Neural cell (in vitro differentiated cells): ENCODE data around the gene KDM4C. TPM values are rescaled to one million over a fixed set of nuclear protein-coding genes. Genes with fewer than 3 reads are reported as not detected.

Experiments used
- H2AFZ ChIP-seq: fragments of 200-600, 300-800 bp; sonication (generic), shearing (Covaris generic); 2 replicates; pipeline ENCODE4 v1.6.0; 2014; ENCODE audit warnings: low read depth, mild to moderate bottlenecking, antibody characterized with exemption, low read length, moderate library complexity
- H3F3A ChIP-seq: fragments of 200-600 bp; shearing (Covaris generic); 2 replicates; pipeline ENCODE4 v1.6.1; 2016; ENCODE audit warnings: mild to moderate bottlenecking, moderate library complexity, mixed read lengths, antibody characterized with exemption, low read length; ENCODE audit not compliant: insufficient read depth, poor library complexity, severe bottlenecking
- H3K27ac ChIP-seq: fragments of 200-600, 300-800 bp; sonication (generic), shearing (Covaris generic); 2 replicates; pipeline ENCODE4 v1.5.1; 2014; ENCODE audit warnings: mild to moderate bottlenecking, low read length, moderate library complexity
- H3K27me3 ChIP-seq: fragments of 300-800, 200-600 bp; sonication (generic), shearing (Covaris generic); 2 replicates; pipeline ENCODE4 v1.6.0; 2014; ENCODE audit warnings: mild to moderate bottlenecking, low read depth, low read length, moderate library complexity; ENCODE audit not compliant: insufficient read depth
- H3K36me3 ChIP-seq: fragments of 300-800, 200-600 bp; sonication (generic), shearing (Covaris generic); 2 replicates; pipeline ENCODE4 v1.5.1; 2014; ENCODE audit warnings: mild to moderate bottlenecking, antibody characterized with exemption, low read length, moderate library complexity; ENCODE audit not compliant: insufficient read depth
- H3K4me2 ChIP-seq: fragments of 300-800, 200-600 bp; sonication (generic), shearing (Covaris generic); 2 replicates; pipeline ENCODE4 v1.6.0; 2014; ENCODE audit warnings: mild to moderate bottlenecking, low read length
- H3K4me3 ChIP-seq: fragments of 300-800, 200-600 bp; sonication (generic), shearing (Covaris generic); 2 replicates; pipeline ENCODE4 v1.5.1; 2014; ENCODE audit warnings: mild to moderate bottlenecking, low read length, moderate library complexity
- H3K79me2 ChIP-seq: fragments of 200-600 bp; shearing (Covaris generic); replicated peaks from 2 replicates; pipeline ENCODE4 v1.6.0; 2014; ENCODE audit warnings: mild to moderate bottlenecking, low read length, moderate library complexity; ENCODE audit not compliant: insufficient read depth
- H3K9ac ChIP-seq: fragments of 300-800, 200-600 bp; sonication (generic), shearing (Covaris generic); 2 replicates; pipeline ENCODE4 v1.6.1; 2016; ENCODE audit warnings: mild to moderate bottlenecking, low read length, mixed read lengths
- H3K9me2 ChIP-seq: fragments of 200-600 bp; shearing (Covaris generic); 2 replicates; pipeline ENCODE4 v1.6.1; 2016; ENCODE audit warnings: mild to moderate bottlenecking, low read length, mixed read lengths; ENCODE audit not compliant: insufficient read depth
- H3K9me3 ChIP-seq: fragments of 200-600, 300-800 bp; sonication (generic), shearing (Covaris generic); 2 replicates; pipeline ENCODE4 v1.6.1; 2016; ENCODE audit warnings: mild to moderate bottlenecking, mixed run types, low read length, moderate library complexity, mixed read lengths
- H4K20me1 ChIP-seq: fragments of 200-600 bp; shearing (Covaris generic); 2 replicates; pipeline ENCODE4 v1.6.1; 2016; ENCODE audit warnings: mild to moderate bottlenecking, mixed run types; ENCODE audit not compliant: insufficient read depth
- CTCF ChIP-seq: fragments of 450-650 bp; IDR thresholded peaks from 2 replicates; pipeline ENCODE4 v1.5.1; 2014; ENCODE audit warnings: antibody characterized with exemption, mild to moderate bottlenecking, moderate library complexity; ENCODE audit not compliant: poor library complexity, severe bottlenecking
- EP300 ChIP-seq: fragments of 450-650 bp; conservative IDR thresholded peaks from 2 replicates; pipeline ENCODE4 v1.6.1; 2014; ENCODE audit warnings: antibody characterized with exemption, mild to moderate bottlenecking, moderate library complexity; ENCODE audit not compliant: poor library complexity, severe bottlenecking
- EZH2 ChIP-seq: fragments of 200-600, 300-800 bp; shearing (Covaris generic), sonication (generic); IDR thresholded peaks from 2 replicates; pipeline ENCODE4 v1.6.1; 2014; ENCODE audit warnings: antibody characterized with exemption, low read length, borderline replicate concordance, mild to moderate bottlenecking; ENCODE audit not compliant: insufficient read depth, poor library complexity, severe bottlenecking
- MXI1 ChIP-seq: fragments of 450-650 bp; conservative IDR thresholded peaks from 2 replicates; pipeline ENCODE4 v1.6.1; 2014; ENCODE audit warnings: antibody characterized with exemption, mild to moderate bottlenecking; ENCODE audit not compliant: poor library complexity, severe bottlenecking
- POLR2AphosphoS5 ChIP-seq: IDR thresholded peaks from 2 replicates; pipeline ENCODE4 v1.6.1; 2012
- RAD21 ChIP-seq: fragments of 450-650 bp; conservative IDR thresholded peaks from 2 replicates; pipeline ENCODE4 v1.6.1; 2014; ENCODE audit warnings: antibody characterized with exemption, mild to moderate bottlenecking, moderate library complexity
- REST ChIP-seq: IDR thresholded peaks from 2 replicates; pipeline ENCODE4 v1.6.1; 2012; ENCODE audit warnings: borderline replicate concordance
- SMC3 ChIP-seq: fragments of 450-650 bp; conservative IDR thresholded peaks from 2 replicates; pipeline ENCODE4 v1.6.1; 2014; ENCODE audit warnings: antibody characterized with exemption, mild to moderate bottlenecking, moderate library complexity; ENCODE audit not compliant: poor library complexity
- TAF1 ChIP-seq: IDR thresholded peaks from 2 replicates; pipeline ENCODE4 v1.6.1; 2012; ENCODE audit warnings: low read depth
- polyA plus RNA-seq: library from polyadenylated mRNA; depleted of rRNA; stranded (reverse); fragments of >200 nt; gene quantifications from 2 replicates; pipeline ENCODE4 v1.2.3, GENCODE V29; 2014

The KDM4C gene
- polyA plus RNA-seq, 1 donor from 2014 or later = 21.1 TPM

GRCh38 chr9:6901180-6901579 is 143.4 kb downstream of the KDM4C start:
- no peaks in the 10 kb centered on the region for H4K20me1 ChIP-seq
- H3K9me3 ChIP-seq = no peaks in the 10 kb centered on the region
- H3K36me3 ChIP-seq = no peaks in the 10 kb centered on the region
- H3F3A ChIP-seq = no peaks in the 10 kb centered on the region
- H3K79me2 ChIP-seq = no peaks in the 10 kb centered on the region
- H3K27ac ChIP-seq = no peak overlapping the region
- no peak for TF ChIP-seq EP300
- TF ChIP-seq EZH2 = no peak
- TF ChIP-seq REST = no peak
- TF ChIP-seq RAD21 = no peak
- TF ChIP-seq MXI1 = no peak
- no peak for TF ChIP-seq SMC3
- TF ChIP-seq CTCF = no peak
- TF ChIP-seq POLR2AphosphoS5 = no peak
- no peak for TF ChIP-seq TAF1
- no peak overlapping the region for H3K4me3 ChIP-seq
- H3K4me2 ChIP-seq = no peak overlapping the region
- no peak overlapping the region for H3K9ac ChIP-seq
- no peak overlapping the region for H2AFZ ChIP-seq
- H3K27me3 ChIP-seq = no peaks in the 10 kb centered on the region
- no peaks in the 10 kb centered on the region for H3K9me2 ChIP-seq

- Histone ChIP-seq H3K4me2 (no peak overlapping the region), H3K9ac (no peak overlapping the region), H3K79me2 (no peaks in the 10 kb centered on the region), H4K20me1 (no peaks in the 10 kb centered on the region), H3K9me2 (no peaks in the 10 kb centered on the region), H3K27me3 (no peaks in the 10 kb centered on the region), H3K27ac (no peak overlapping the region), H3K4me3 (no peak overlapping the region), H3K9me3 (no peaks in the 10 kb centered on the region), H3F3A (no peaks in the 10 kb centered on the region), H3K36me3 (no peaks in the 10 kb centered on the region), H2AFZ (no peak overlapping the region)
- no peak for TF ChIP-seq POLR2AphosphoS5
- no peak for TF ChIP-seq CTCF
- no peak for TF ChIP-seq REST
- TF ChIP-seq EP300 = no peak
- TF ChIP-seq EZH2 = no peak
- no peak for TF ChIP-seq SMC3
- TF ChIP-seq MXI1 = no peak
- no peak for TF ChIP-seq TAF1
- TF ChIP-seq RAD21 = no peak
Measured at GRCh38 chr9:6902423-6902822, 144.7 kb downstream of the KDM4C start.
